Activated CD4-positive, alpha-beta T cell treated with anti-CD3 and anti-CD28 coated beads, Interleukin-2, amount 50 U/mL, for 24 hours (primary cell): Measurements from ENCODE around the gene ZNF668.
"Not testable (repeated sequence)": the region's sequence is repeated elsewhere in the genome, so short reads cannot be mapped to it uniquely, and the experiment has no call there.

Experiments
- DNase-seq, 2 donors: peaks; one replicate each; pipeline ENCODE4 v3.0.0-alpha.2; 2020; ENCODE audit warnings: low read depth in 1 of 2, low spot score in 1 of 2

ZNF668 gene

DNA sequence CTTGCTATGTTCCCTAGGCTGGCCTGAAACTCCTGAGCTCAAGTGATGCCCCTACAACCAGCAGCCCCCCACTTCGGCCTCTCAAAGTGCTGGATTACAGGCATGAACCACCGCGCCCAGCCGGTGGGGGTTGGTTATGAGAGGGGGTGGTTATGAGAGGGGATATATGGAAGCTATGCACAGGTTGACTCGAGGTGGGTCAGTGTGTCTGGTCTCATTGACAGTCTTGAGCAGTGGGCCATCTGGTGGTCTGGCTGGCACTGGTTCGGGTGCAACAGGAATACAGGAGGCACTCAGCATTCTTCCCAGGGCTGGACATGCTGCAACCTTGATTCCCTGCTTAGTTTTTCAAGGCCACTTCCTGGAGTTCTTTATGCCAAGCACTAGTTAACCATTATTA is 58.0 kb downstream of the ZNF668 start:
- DNase-seq, result no peak

- not testable (repeated sequence) for DNase-seq
Measured at GRCh38 chr16:31013292-31013691, 60.7 kb downstream of the ZNF668 start.

DNA sequence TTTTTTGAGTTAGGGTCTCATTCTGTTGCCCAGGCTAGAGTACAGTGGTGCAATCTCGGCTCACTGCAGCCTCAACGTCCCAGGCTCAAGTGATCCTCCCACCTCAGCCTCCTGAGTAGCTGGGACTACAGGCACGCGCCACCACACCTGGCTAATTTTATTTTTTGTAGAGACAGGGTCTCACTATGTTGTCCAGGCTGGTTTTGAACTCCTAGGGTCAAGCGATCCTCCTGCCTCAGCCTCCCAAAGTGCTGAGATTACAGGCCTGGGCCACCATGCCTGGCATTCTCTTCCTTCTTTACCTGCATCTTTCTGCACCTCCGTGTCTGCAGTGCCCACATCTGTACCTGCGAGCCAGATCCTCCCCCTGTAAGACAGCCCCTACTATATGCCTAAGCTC is 62.2 kb downstream of the ZNF668 start:
- DNase-seq, result not testable (repeated sequence)
